SK-N-SH (cell line): ENCODE results near the gene SPSB4.

Source experiments
- EZH2phosphoT487 ChIP-seq: fragments of 200-600 bp; sonication (generic); IDR thresholded peaks from 2 replicates; pipeline ENCODE4 v1.6.1; 2017; ENCODE audit warnings: low read depth, mixed run types, mild to moderate bottlenecking, antibody characterized with exemption, moderate library complexity, borderline replicate concordance
- GABPA ChIP-seq: IDR thresholded peaks from 2 replicates; pipeline ENCODE4 v1.4.0; 2012; ENCODE audit warnings: low read depth, mild to moderate bottlenecking
- GATA2 ChIP-seq: sonication (generic); formaldehyde crosslinking; IDR thresholded peaks from 2 replicates; pipeline ENCODE4 v1.5.0; 2020; ENCODE audit warnings: mild to moderate bottlenecking, missing genetic modification reagents
- JUND ChIP-seq: IDR thresholded peaks from 2 replicates; pipeline ENCODE4 v1.4.0; 2012
- MXI1 ChIP-seq: IDR thresholded peaks from 2 replicates; pipeline ENCODE4 v1.6.1; 2012; ENCODE audit warnings: mild to moderate bottlenecking, low read depth, low read length, improper control_type of control experiment
- NRF1 ChIP-seq: IDR thresholded peaks from 2 replicates; pipeline ENCODE4 v1.6.1; 2012; ENCODE audit warnings: low read depth, mild to moderate bottlenecking, low read length
- POLR2AphosphoS5 ChIP-seq: IDR thresholded peaks from 2 replicates; pipeline ENCODE4 v1.6.1; 2012; ENCODE audit warnings: low read depth, low read length
- RAD21 ChIP-seq: IDR thresholded peaks from 2 replicates; pipeline ENCODE4 v1.6.1; 2012; ENCODE audit warnings: mild to moderate bottlenecking, low read length
- SIN3A ChIP-seq: IDR thresholded peaks from 2 replicates; pipeline ENCODE4 v1.6.1; 2012; ENCODE audit warnings: low read depth, mild to moderate bottlenecking, low read length, moderate library complexity, borderline replicate concordance
- YY1 ChIP-seq: IDR thresholded peaks from 2 replicates; pipeline ENCODE4 v1.4.0; 2012; ENCODE audit warnings: low read depth, mild to moderate bottlenecking
- TF ChIP-seq, protein P1 (sequence below): fragments of 200-600 bp; sonication (generic); IDR thresholded peaks from 2 replicates; pipeline ENCODE4 v1.6.1; 2017; ENCODE audit warnings: antibody characterized with exemption, mild to moderate bottlenecking, moderate library complexity
- TF ChIP-seq, protein P2 (sequence below): IDR thresholded peaks from 2 replicates; pipeline ENCODE4 v1.4.0; 2012; ENCODE audit warnings: low read depth
- TF ChIP-seq, protein P3 (sequence below): IDR thresholded peaks from 2 replicates; pipeline ENCODE4 v1.6.1; 2012; ENCODE audit warnings: mild to moderate bottlenecking, low read depth, low read length, moderate library complexity

GRCh38 chr3:141065841-141066805 lies 15.0 kb downstream of the SPSB4 start:
- no peak for TF ChIP-seq GABPA
- TF ChIP-seq, protein P1, sequence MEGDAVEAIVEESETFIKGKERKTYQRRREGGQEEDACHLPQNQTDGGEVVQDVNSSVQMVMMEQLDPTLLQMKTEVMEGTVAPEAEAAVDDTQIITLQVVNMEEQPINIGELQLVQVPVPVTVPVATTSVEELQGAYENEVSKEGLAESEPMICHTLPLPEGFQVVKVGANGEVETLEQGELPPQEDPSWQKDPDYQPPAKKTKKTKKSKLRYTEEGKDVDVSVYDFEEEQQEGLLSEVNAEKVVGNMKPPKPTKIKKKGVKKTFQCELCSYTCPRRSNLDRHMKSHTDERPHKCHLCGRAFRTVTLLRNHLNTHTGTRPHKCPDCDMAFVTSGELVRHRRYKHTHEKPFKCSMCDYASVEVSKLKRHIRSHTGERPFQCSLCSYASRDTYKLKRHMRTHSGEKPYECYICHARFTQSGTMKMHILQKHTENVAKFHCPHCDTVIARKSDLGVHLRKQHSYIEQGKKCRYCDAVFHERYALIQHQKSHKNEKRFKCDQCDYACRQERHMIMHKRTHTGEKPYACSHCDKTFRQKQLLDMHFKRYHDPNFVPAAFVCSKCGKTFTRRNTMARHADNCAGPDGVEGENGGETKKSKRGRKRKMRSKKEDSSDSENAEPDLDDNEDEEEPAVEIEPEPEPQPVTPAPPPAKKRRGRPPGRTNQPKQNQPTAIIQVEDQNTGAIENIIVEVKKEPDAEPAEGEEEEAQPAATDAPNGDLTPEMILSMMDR: no peak
- no peak for TF ChIP-seq SIN3A
- TF ChIP-seq POLR2AphosphoS5: no peak
- TF ChIP-seq MXI1: no peak
- TF ChIP-seq, protein P2, sequence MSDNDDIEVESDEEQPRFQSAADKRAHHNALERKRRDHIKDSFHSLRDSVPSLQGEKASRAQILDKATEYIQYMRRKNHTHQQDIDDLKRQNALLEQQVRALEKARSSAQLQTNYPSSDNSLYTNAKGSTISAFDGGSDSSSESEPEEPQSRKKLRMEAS: no peak
- TF ChIP-seq, protein P3, sequence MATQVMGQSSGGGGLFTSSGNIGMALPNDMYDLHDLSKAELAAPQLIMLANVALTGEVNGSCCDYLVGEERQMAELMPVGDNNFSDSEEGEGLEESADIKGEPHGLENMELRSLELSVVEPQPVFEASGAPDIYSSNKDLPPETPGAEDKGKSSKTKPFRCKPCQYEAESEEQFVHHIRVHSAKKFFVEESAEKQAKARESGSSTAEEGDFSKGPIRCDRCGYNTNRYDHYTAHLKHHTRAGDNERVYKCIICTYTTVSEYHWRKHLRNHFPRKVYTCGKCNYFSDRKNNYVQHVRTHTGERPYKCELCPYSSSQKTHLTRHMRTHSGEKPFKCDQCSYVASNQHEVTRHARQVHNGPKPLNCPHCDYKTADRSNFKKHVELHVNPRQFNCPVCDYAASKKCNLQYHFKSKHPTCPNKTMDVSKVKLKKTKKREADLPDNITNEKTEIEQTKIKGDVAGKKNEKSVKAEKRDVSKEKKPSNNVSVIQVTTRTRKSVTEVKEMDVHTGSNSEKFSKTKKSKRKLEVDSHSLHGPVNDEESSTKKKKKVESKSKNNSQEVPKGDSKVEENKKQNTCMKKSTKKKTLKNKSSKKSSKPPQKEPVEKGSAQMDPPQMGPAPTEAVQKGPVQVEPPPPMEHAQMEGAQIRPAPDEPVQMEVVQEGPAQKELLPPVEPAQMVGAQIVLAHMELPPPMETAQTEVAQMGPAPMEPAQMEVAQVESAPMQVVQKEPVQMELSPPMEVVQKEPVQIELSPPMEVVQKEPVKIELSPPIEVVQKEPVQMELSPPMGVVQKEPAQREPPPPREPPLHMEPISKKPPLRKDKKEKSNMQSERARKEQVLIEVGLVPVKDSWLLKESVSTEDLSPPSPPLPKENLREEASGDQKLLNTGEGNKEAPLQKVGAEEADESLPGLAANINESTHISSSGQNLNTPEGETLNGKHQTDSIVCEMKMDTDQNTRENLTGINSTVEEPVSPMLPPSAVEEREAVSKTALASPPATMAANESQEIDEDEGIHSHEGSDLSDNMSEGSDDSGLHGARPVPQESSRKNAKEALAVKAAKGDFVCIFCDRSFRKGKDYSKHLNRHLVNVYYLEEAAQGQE: no peak
- no peak for TF ChIP-seq GATA2
- TF ChIP-seq NRF1: no peak
- no peak for TF ChIP-seq JUND
- no peak for TF ChIP-seq RAD21
- TF ChIP-seq YY1: no peak
- TF ChIP-seq EZH2phosphoT487: no peak
